K562 (cell line): Measurements from ENCODE around the gene LRP2. TPM values are rescaled to one million over a fixed set of nuclear protein-coding genes. Genes with fewer than 3 reads are reported as not detected.

ENCODE experiments used
- ATAC-seq: fragments of 200-7000 bp; cut with Tn5 transposase; 3 replicates; pipeline ENCODE4 v1.9.1; 2020; ENCODE audit warnings: moderate library complexity
- BruUV-seq: library from RNA; stranded (reverse); fragments of 400-500 nt; replicated peaks from 2 replicates; lab custom pipeline; 2021; lab: Mats Ljungman, UMichigan
- CTCF ChIA-PET: fragments of 300-600 bp; formaldehyde crosslinking; extraction: SDS; loops from one replicate; lab custom pipeline; 2021; ENCODE audit warnings: low intra/inter-chr PET ratio; lab: Yijun Ruan, JAX
- POLR2A ChIA-PET: fragments of 300-600, 350-650 bp; sonication (Branson Sonifier 250); formaldehyde crosslinking; extraction: SDS; loops from one replicate; lab custom pipeline; 2021; ENCODE audit warnings: antibody characterized with exemption, inconsistent platforms; lab: Yijun Ruan, JAX
- DNase-seq, 4 experiments: peaks; one replicate each; pipeline versions ENCODE4 v3.0.0 to v3.0.0-alpha.2; 2011 to 2018; ENCODE audit warnings: low spot score in 3 of 4, mixed read lengths in 3 of 4; ENCODE audit errors: extremely low read depth in 1 of 4
- FAIRE-seq: peaks from 2 replicates; lab custom pipeline; 2011; peaks lifted over from hg19 to GRCh38; lab: Jason Lieb, UNC
- H2AFZ ChIP-seq: 2 replicates; pipeline ENCODE4 v1.6.0; 2011; ENCODE audit warnings: low read depth, low read length, control low read depth, inconsistent platforms
- H3K27ac ChIP-seq: fragments of 200-600 bp; 3 replicates; pipeline ENCODE4 v1.8.0; 2011; ENCODE audit warnings: low read depth, mild to moderate bottlenecking, control low read depth, inconsistent platforms, low read length, moderate library complexity, mixed read lengths; ENCODE audit errors: extremely low read depth
- H3K27me3 ChIP-seq, 2 experiments: fragments of 300-600 bp in 1 of 2; 2 replicates in 1 of 2; 3 replicates in 1 of 2; pipeline versions ENCODE4 v1.6.0 to v1.8.0; 2011; ENCODE audit warnings: inconsistent platforms in 2 of 2, low read length in 2 of 2, mild to moderate bottlenecking in 1 of 2, mixed read lengths in 1 of 2, moderate library complexity in 1 of 2; ENCODE audit not compliant: control insufficient read depth in 2 of 2, insufficient read depth in 2 of 2
- H3K36me3 ChIP-seq: fragments of 300-600 bp; 3 replicates; pipeline ENCODE4 v1.8.0; 2011; ENCODE audit warnings: mild to moderate bottlenecking, low read length, inconsistent platforms; ENCODE audit not compliant: control insufficient read depth, insufficient read depth
- H3K4me1 ChIP-seq, 2 experiments: fragments of 200-600 bp in 1 of 2; replicated peaks in 1 of 2; 2 replicates in 1 of 2; 3 replicates in 1 of 2; pipeline versions ENCODE4 v1.5.1 to v1.8.0; 2011; ENCODE audit warnings: inconsistent platforms in 2 of 2, low read length in 2 of 2, mild to moderate bottlenecking in 1 of 2, mixed read lengths in 1 of 2, moderate library complexity in 1 of 2; ENCODE audit not compliant: control insufficient read depth in 2 of 2, insufficient read depth in 2 of 2
- H3K4me2 ChIP-seq: 2 replicates; pipeline ENCODE4 v1.6.1; 2011; ENCODE audit warnings: low read length, control low read depth, inconsistent platforms, mixed read lengths; ENCODE audit not compliant: insufficient read depth
- H3K4me3 ChIP-seq: fragments of 200-600 bp; sonication (generic), shearing (Covaris generic); 2 replicates; pipeline ENCODE4 v1.5.1; 2016; ENCODE audit warnings: control low read depth, inconsistent platforms
- H3K79me2 ChIP-seq: fragments of 200-600 bp; 3 replicates; pipeline ENCODE4 v1.8.0; 2011; ENCODE audit warnings: low read length, inconsistent platforms; ENCODE audit not compliant: control insufficient read depth, insufficient read depth
- H3K9ac ChIP-seq, 2 experiments: 2 replicates each; pipeline versions ENCODE4 v1.6.0 to v1.6.1; 2011; ENCODE audit warnings: low read depth in 2 of 2, low read length in 2 of 2, control low read depth in 1 of 2, inconsistent platforms in 1 of 2, mild to moderate bottlenecking in 1 of 2, mixed read lengths in 1 of 2; ENCODE audit not compliant: insufficient read depth in 1 of 2
- H3K9me1 ChIP-seq: one replicate; pipeline ENCODE4 v1.6.0; 2011; ENCODE audit warnings: inconsistent platforms, mild to moderate bottlenecking, low read length, moderate library complexity; ENCODE audit not compliant: control insufficient read depth, insufficient read depth
- H3K9me3 ChIP-seq: replicated peaks from 2 replicates; pipeline ENCODE4 v1.5.1; 2011; ENCODE audit warnings: low read depth, low read length, inconsistent platforms; ENCODE audit not compliant: control insufficient read depth, insufficient read depth
- H4K20me1 ChIP-seq: replicated peaks from 2 replicates; pipeline ENCODE4 v1.6.1; 2011; ENCODE audit warnings: low read length, inconsistent platforms, mixed read lengths; ENCODE audit not compliant: control insufficient read depth, insufficient read depth
- ARHGAP35 ChIP-seq: fragments of 450-650 bp; IDR thresholded peaks from 2 replicates; pipeline ENCODE4 v1.6.1; 2018; ENCODE audit not compliant: partially characterized antibody
- EZH2 ChIP-seq: IDR thresholded peaks from 2 replicates; pipeline ENCODE4 v1.6.1; 2012; ENCODE audit warnings: low read depth, mild to moderate bottlenecking, inconsistent platforms, low read length, borderline replicate concordance
- JUND ChIP-seq, 2 experiments: IDR thresholded peaks; 2 replicates in 1 of 2; 3 replicates in 1 of 2; pipeline ENCODE4 v1.6.1; 2011; ENCODE audit warnings: borderline replicate concordance in 2 of 2, low read depth in 2 of 2, low read length in 2 of 2, improper control_type of control experiment in 1 of 2, missing biosample characterization in 1 of 2, missing genetic modification characterization in 1 of 2, missing genetic modification reagents in 1 of 2
- KAT7 ChIP-seq: sonication (generic); formaldehyde crosslinking; IDR thresholded peaks from 2 replicates; pipeline ENCODE4 v1.8.0; 2022; ENCODE audit warnings: missing genetic modification reagents, mild to moderate bottlenecking, borderline replicate concordance
- NFYB ChIP-seq: IDR thresholded peaks from 2 replicates; pipeline ENCODE4 v1.6.1; 2011; ENCODE audit warnings: mild to moderate bottlenecking, moderate library complexity; ENCODE audit not compliant: insufficient read length; ENCODE audit errors: extremely low read depth
- SAP30 ChIP-seq: fragments of 200-600 bp; sonication (generic); IDR thresholded peaks from 2 replicates; pipeline ENCODE4 v1.6.1; 2012; ENCODE audit warnings: borderline replicate concordance, low read depth, mild to moderate bottlenecking, moderate library complexity, low read length, control low read depth, inconsistent platforms; ENCODE audit not compliant: insufficient read depth, poor library complexity, severe bottlenecking
- TEAD4 ChIP-seq, 2 experiments: sonication (generic) in 1 of 2; formaldehyde crosslinking in 1 of 2; IDR thresholded peaks; 2 replicates each; pipeline versions ENCODE4 v1.6.1 to v1.8.0; 2012 to 2022; ENCODE audit warnings: borderline replicate concordance in 1 of 2, inconsistent platforms in 1 of 2, low read length in 1 of 2, mild to moderate bottlenecking in 1 of 2, missing genetic modification reagents in 1 of 2
- ZBTB17 ChIP-seq: fragments of 450-650 bp; formaldehyde crosslinking; IDR thresholded peaks from 2 replicates; pipeline ENCODE4 v1.4.0; 2020; ENCODE audit warnings: mild to moderate bottlenecking
- ZEB2 ChIP-seq: fragments of 450-650 bp; IDR thresholded peaks from 2 replicates; pipeline ENCODE4 v1.6.1; 2016
- ZNF146 ChIP-seq: IDR thresholded peaks from one replicate; pipeline ENCODE4 v1.6.1; 2018; ENCODE audit warnings: missing compliant biosample characterization; ENCODE audit not compliant: unreplicated experiment
- ZNF311 ChIP-seq: fragments of 250-450 bp; sonication (Bioruptor Pico); IDR thresholded peaks from 2 replicates; pipeline ENCODE4 v1.4.0; 2020; ENCODE audit warnings: mild to moderate bottlenecking, moderate library complexity
- WGBS: fragments of 100-300 bp; shearing (Covaris generic); methylation state at CpG from one replicate; pipeline ENCODE4 v1.1.6; 2016; ENCODE audit warnings: low coverage, mixed read lengths; ENCODE audit not compliant: insufficient coverage; ENCODE audit errors: missing lambda C conversion rate; 5-methylcytosine and 5-hydroxymethylcytosine counted together
- in situ Hi-C: fragments of 300-500 bp; cut with MboI; formaldehyde crosslinking; loops from 4 replicates; pipeline ENCODE4 v1.15.0; 2018; ENCODE audit warnings: inconsistent platforms, mixed read lengths
- intact Hi-C: fragments of 100-400 bp; cut with micrococcal nuclease; formaldehyde crosslinking; loops from 2 replicates; pipeline ENCODE4 v1.14.2; 2022
- polyA plus RNA-seq, 8 experiments: library from polyadenylated mRNA; depleted of rRNA in 4 of 8; stranded (reverse) in 5 of 8; unstranded in 3 of 8; fragments of >200 nt; fragmentation: Nextera tagmentation in 2 of 8; fragmentation: Illumina TruSeq in 1 of 8; extraction: Ambion mirVana in 2 of 8; extraction: Trizol in 1 of 8; gene quantifications; 2 replicates each; pipeline versions ENCODE4 v1.2.1 to v1.2.3, GENCODE V29; 2011 to 2014; ENCODE audit warnings: inconsistent platforms in 1 of 8, missing spikeins in 1 of 8
- total RNA-seq, 7 experiments: library from RNA; depleted of rRNA in 6 of 7; stranded (reverse); fragments of >200 nt in 6 of 7; fragmentation: Illumina TruSeq in 2 of 7; extraction: Trizol in 2 of 7; gene quantifications; 2 replicates each; pipeline versions ENCODE4 v1.2.1 to v1.2.3, GENCODE V29; 2011 to 2021; ENCODE audit warnings: low replicate concordance in 1 of 7
- TF ChIP-seq, protein P1 (sequence below): fragments of 450-650 bp; IDR thresholded peaks from 2 replicates; pipeline ENCODE4 v1.6.1; 2016
- TF ChIP-seq, protein P2 (sequence below): fragments of 250-450 bp; sonication (Bioruptor Pico); IDR thresholded peaks from 2 replicates; pipeline ENCODE4 v1.5.1; 2021; ENCODE audit warnings: mild to moderate bottlenecking
- TF ChIP-seq, protein P3 (sequence below), 2 experiments: IDR thresholded peaks; 2 replicates each; pipeline ENCODE4 v1.6.1; 2012; ENCODE audit warnings: improper control_type of control experiment in 2 of 2, low read depth in 2 of 2, low read length in 2 of 2, borderline replicate concordance in 1 of 2
- TF ChIP-seq, protein P4 (sequence below): fragments of 450-650 bp; formaldehyde crosslinking; IDR thresholded peaks from 2 replicates; pipeline ENCODE4 v1.4.0; 2022; ENCODE audit warnings: mild to moderate bottlenecking, moderate library complexity

LRP2 gene
- total and polyA plus RNA-seq, 9 of the 15 experiments (the other 6 are each of a cell fraction or from before 2014, with no cell fraction given), result 0.04 to 0.18 (median 0.11) TPM; not detected in 1

DNA sequence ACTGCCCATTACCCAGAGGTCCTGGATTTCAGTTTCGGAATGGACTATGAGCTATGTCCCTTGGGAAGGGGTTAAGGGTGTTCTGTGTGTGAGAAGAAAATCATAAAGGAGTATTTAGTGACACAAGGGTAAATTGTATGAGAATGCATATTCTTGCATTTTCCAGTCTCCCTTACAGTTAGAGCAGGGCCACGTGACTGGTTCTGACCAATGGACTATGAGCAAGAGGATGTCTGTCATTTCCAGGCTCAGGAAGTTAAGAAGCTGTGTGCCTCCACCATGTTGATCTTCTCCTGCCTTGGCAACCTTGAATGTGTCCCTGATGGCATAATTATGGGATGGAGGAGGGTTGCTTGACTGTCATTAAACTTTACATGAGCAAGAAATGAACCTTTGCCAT, 198.0 kb downstream of the LRP2 start:
- Histone ChIP-seq H3K27ac (no peak overlapping the region), H3K27me3 (peaks cover 0 to 4% of the 10 kb centered on the region in 2 experiments; a peak in 1 of 5 replicates), H3K36me3 (no peaks in the 10 kb centered on the region), H3K4me2 (no peak overlapping the region), H3K4me3 (no peak overlapping the region), H3K9me1 (no peaks in the 10 kb centered on the region), H3K4me1 (peaks cover 0 to 7% of the 10 kb centered on the region in 2 experiments; a peak in 4 of 5 replicates), H3K9me3 (no peaks in the 10 kb centered on the region), H3K9ac (no peak overlapping the region), H2AFZ (0 out of 2 replicates have a peak overlapping the region, but pooled peaks have one; percentile 52), H3K79me2 (no peaks in the 10 kb centered on the region), H4K20me1 (no peaks in the 10 kb centered on the region)
- 19% methylated on average over 2 of the region's 2 CpGs for WGBS
- intact Hi-C loops, result no loop called here
- POLR2A ChIA-PET, result interaction anchor here (0.8 kb wide), 1 partner anchor 10 kb away, joined by 3 read pairs; no protein-coding TSS in a partner anchor
- peak; percentile 77 for ATAC-seq
- in situ Hi-C loops, result no loop called here
- BruUV-seq, result no TSS peak
- CTCF ChIA-PET, result no interaction called here
- FAIRE-seq, result no peak
- DNase-seq, result peak; percentile 37 to 65 (median 61)
- TF ChIP-seq EZH2 (no peak), ZNF311 (CRISPR knock-in tag) (no peak), ZBTB17 (no peak), NFYB (peak; percentile 33), ZEB2 (no peak), JUND (IDR thresholded peaks at IDR 0.05; ENCODE audit: borderline replicate concordance, low read depth, low read length) (no peak), JUND (tag; IDR thresholded peaks at IDR 0.05; ENCODE audit: borderline replicate concordance, low read depth, low read length) (no peak), KAT7 (CRISPR knock-in tag) (no peak), SAP30 (no peak), ZNF146 (CRISPR knock-in tag) (no peak), ARHGAP35 (no peak), TEAD4 (IDR thresholded peaks at IDR 0.05; ENCODE audit: low read length) (no peak), TEAD4 (CRISPR knock-in tag; IDR thresholded peaks at IDR 0.05; ENCODE audit: borderline replicate concordance) (no peak)
- TF ChIP-seq, protein P1, sequence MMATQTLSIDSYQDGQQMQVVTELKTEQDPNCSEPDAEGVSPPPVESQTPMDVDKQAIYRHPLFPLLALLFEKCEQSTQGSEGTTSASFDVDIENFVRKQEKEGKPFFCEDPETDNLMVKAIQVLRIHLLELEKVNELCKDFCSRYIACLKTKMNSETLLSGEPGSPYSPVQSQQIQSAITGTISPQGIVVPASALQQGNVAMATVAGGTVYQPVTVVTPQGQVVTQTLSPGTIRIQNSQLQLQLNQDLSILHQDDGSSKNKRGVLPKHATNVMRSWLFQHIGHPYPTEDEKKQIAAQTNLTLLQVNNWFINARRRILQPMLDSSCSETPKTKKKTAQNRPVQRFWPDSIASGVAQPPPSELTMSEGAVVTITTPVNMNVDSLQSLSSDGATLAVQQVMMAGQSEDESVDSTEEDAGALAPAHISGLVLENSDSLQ, result peak; percentile 36; the same call in 1 of the 2 replicates
- TF ChIP-seq, protein P2, sequence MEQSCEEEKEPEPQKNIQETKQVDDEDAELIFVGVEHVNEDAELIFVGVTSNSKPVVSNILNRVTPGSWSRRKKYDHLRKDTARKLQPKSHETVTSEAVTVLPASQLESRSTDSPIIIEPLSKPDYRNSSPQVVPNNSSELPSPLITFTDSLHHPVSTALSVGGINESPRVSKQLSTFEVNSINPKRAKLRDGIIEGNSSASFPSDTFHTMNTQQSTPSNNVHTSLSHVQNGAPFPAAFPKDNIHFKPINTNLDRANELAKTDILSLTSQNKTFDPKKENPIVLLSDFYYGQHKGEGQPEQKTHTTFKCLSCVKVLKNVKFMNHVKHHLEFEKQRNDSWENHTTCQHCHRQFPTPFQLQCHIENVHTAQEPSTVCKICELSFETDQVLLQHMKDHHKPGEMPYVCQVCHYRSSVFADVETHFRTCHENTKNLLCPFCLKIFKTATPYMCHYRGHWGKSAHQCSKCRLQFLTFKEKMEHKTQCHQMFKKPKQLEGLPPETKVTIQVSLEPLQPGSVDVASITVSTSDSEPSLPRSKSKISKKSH (CRISPR knock-in tag), result no peak
- TF ChIP-seq, protein P3, sequence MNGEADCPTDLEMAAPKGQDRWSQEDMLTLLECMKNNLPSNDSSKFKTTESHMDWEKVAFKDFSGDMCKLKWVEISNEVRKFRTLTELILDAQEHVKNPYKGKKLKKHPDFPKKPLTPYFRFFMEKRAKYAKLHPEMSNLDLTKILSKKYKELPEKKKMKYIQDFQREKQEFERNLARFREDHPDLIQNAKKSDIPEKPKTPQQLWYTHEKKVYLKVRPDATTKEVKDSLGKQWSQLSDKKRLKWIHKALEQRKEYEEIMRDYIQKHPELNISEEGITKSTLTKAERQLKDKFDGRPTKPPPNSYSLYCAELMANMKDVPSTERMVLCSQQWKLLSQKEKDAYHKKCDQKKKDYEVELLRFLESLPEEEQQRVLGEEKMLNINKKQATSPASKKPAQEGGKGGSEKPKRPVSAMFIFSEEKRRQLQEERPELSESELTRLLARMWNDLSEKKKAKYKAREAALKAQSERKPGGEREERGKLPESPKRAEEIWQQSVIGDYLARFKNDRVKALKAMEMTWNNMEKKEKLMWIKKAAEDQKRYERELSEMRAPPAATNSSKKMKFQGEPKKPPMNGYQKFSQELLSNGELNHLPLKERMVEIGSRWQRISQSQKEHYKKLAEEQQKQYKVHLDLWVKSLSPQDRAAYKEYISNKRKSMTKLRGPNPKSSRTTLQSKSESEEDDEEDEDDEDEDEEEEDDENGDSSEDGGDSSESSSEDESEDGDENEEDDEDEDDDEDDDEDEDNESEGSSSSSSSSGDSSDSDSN (IDR thresholded peaks at IDR 0.05; ENCODE audit: borderline replicate concordance in 1 of 2, low read depth in 2 of 2, low read length in 2 of 2), result no peak
- TF ChIP-seq, protein P4, sequence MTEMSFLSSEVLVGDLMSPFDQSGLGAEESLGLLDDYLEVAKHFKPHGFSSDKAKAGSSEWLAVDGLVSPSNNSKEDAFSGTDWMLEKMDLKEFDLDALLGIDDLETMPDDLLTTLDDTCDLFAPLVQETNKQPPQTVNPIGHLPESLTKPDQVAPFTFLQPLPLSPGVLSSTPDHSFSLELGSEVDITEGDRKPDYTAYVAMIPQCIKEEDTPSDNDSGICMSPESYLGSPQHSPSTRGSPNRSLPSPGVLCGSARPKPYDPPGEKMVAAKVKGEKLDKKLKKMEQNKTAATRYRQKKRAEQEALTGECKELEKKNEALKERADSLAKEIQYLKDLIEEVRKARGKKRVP, result no peak
